Left renal cortex interstitium (tissue), 4 donors: ENCODE data around the gene ZNF2. TPM values are rescaled to one million over a fixed set of nuclear protein-coding genes. Genes with fewer than 3 reads are reported as not detected.
"Not testable (repeated sequence)": the region's sequence is repeated elsewhere in the genome, so short reads cannot be mapped to it uniquely, and the experiment has no call there.

Experiments used
- DNase-seq, 4 donors: peaks; one replicate each; pipeline ENCODE4 v3.0.0-alpha.2; 2013; ENCODE audit warnings: low read depth in 4 of 4, low spot score in 2 of 4, missing footprints in 1 of 4
- polyA plus RNA-seq, 4 donors: library from polyadenylated mRNA; unstranded; fragments of 120-200 nt; gene quantifications; one replicate each; pipeline ENCODE4 v1.2.1, GENCODE V29; 2013; ENCODE audit not compliant: insufficient read length in 4 of 4

The ZNF2 gene
- polyA plus RNA-seq = 1 to 10 TPM; 8.7 to 9.5 (median 9.4) TPM

DNA sequence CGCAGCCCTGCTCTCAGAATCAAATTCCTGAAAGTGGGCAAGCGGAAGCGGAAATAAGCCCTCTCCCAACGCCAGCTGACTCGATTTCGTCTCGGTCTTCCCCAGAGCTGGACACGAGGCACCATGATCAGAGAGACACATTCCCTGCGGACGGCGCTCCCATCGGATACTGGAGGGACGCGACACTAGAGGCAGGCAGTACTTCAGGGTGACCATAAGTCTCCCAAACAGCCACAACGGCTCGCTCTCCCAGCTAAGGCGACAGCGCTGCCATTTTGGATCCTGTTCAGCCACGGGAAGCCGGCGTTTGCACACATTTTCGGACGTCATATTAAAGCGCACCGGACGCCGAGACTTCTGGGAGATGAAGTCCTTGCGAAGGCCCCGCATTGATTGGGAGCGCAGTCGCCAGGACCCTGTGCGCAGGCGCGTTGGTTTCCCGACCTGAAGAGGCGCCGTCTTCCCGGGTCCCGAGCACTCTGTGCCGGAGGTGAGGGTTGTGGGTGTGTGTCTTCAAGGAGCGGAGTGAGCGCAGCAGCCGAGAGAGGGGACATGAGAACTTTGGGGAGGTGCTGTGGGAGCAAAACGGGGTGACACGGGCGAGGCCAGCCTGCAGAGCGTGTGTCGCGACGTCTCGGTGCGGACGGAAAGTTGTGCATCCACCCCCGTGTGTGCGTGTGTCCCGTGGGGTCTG is at the start of gene ZNF2:
Gene ZNF2 (plus strand): TSS at position 439 of the 694 bp plus-strand sequence. CDS start 10,418 bp downstream, outside the sequence.
- DNase-seq = peak; percentile 95 to 99 (median 96)

DNA sequence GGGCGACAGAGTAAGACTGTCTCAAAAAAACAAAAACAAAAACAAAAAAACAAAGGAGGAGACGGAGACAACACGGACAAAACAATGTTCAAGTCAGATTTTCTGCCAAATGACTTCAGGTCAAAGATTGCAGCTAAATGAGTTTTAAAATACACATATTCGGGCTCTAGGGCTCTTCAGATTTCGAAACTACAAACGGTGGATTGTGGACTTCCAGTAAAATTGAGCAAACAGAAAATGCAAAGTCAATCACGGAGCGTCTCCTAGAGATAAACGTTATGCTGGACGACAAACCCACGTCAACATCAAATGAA is 44.6 kb upstream of the ZNF2 start:
- peak; percentile 4 to 23 (median 10) for DNase-seq

DNA sequence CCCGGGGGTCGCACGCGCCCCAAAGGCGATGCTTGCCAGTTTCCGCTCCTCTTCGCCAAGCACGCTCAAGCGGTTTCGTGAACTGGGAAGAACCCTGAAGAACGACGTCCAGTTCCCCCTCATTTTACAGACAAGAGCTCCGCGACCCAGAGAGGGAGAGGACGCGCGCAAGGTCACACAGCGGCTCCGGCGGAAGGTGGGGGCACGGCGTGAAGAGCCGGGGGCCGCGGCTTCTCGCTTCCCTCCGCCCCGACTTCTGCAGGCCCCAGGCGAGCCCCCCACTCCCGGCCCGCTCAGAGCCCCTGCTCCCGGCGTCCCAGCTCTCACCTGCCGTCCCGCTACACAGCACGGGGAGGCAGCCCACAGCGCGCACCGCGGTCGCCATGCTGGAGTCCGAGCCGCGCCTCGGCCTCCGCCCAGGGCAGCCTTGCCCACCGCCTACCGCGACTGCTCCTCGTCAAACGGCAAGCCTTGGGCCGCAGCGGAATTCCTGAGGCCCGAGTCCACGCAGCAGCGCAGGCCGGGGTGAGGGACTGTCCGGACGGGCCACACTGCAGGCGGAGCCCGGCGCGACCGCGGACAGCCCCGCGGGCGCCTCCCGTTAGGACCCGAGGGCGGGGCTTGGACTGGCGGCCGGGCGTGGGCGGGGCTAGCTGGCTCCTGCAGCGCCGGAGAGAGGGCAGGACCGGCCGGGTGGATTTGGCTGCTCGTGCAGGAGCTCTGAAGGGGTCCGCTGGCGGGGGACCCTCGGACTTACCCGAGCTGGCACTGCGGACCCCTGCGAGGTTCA is 44.0 kb upstream of the ZNF2 start, which contains the start of gene MRPS5:
Gene MRPS5 (minus strand): TSS at position 402 of the 790 bp plus-strand sequence. CDS start 17 bp downstream, at position 385.
- DNase-seq = peak; percentile 63 to 75 (median 64)

DNA sequence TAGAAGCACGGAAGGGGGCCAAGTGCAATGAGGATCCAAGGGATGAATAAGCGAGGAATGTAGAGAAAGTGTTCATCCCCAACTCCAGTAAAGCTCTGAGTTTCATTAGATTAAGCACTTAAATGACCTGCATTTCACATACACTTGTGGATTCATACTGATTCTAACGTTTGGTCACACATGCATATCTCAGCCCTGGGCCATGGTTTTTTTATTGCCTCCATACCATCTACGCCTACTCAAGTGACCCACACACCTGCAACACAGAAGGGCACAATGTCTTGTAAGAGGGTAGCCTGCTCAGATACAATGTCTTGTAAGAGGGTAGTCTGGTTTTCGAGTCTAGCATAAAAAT is 43.4 kb upstream of the ZNF2 start:
- DNase-seq = peak in 2 of 4 donors; percentile 7 to 47

DNA sequence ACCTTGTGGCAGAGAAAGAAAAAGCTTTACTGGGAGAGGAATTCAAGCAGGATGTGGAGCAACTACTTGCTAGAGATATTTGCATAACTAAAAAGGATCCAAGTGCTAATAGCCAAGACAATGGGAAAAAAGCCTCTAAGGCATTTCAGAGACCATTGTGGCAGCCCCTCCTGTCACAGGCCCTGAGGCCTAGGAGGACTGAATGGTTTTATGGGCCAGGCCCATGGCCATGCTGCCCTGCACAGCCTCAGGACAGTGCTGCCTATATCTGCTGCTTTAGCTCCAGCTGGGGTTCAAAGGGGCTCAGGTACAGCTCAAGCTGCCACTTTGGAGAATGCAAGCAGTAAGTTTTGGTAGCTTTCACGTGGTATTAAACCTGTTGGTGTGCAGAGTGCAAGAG is 26.9 kb upstream of the ZNF2 start:
- no peak for DNase-seq

DNA sequence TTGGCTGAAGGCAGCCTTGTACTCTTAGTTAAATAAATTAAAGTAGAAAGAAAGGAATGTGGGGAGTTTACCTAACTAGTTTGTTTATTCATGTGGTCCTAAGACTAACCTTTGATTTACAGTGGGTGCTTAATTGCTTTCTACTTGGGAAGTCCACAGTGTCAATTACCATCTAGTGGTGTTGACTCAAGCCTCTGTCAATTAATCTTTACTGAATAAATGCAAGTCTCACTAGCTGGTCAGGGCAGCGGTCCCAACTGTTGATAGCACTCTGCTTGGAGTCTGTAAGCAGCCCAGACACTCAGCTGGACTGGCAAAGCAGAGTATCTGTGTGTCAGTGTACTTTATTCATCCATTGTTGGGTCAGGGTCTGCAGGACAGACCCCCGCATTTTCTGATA is 21.8 kb upstream of the ZNF2 start:
- no peak for DNase-seq

DNA sequence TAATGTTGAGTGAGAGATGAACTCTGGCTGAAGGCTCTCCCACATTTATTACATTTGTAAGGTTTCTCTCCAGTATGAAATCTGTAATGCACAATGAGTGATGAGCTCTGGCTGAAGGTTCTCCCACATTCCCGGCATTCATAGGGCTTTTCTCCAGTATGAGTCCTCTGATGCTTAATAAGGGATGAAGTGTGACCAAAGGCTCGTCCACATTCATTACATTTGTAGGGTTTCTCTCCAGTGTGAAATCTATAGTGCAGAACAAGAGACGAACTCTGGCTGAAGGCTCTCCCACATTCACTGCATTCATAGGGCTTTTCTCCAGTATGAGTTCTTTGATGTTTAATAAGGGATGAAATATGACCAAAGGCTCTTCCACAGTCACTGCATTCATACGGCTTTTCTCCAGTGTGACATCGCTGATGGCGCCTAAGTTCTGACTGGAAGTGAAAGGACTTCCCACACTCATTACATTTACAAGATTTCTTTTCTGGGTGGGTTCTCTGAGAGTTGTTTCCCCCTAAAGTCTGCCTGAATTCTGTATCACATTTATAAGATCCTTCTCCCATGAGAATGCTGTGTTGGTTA is 16.1 kb upstream of the ZNF2 start:
- no peak for DNase-seq

DNA sequence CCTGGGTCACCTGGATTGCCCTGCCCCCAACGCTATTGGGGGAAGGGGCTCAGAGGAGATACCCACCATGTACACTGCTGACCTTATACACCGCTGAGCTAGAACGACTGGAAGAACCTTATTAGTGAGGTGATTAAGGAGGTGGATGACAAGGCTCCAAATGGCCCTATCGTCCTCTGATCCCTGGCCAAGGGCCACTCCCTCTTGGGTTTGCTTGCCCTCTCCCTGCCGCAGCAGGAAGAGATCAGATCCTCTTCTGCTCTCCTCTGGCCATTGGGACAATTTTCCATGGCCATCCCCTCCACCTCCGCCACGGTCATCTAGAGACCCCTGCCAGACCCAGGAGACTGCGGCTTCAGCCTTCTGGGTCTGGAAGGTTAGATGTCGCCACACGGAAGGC is 7.2 kb upstream of the ZNF2 start:
- DNase-seq = no peak

DNA sequence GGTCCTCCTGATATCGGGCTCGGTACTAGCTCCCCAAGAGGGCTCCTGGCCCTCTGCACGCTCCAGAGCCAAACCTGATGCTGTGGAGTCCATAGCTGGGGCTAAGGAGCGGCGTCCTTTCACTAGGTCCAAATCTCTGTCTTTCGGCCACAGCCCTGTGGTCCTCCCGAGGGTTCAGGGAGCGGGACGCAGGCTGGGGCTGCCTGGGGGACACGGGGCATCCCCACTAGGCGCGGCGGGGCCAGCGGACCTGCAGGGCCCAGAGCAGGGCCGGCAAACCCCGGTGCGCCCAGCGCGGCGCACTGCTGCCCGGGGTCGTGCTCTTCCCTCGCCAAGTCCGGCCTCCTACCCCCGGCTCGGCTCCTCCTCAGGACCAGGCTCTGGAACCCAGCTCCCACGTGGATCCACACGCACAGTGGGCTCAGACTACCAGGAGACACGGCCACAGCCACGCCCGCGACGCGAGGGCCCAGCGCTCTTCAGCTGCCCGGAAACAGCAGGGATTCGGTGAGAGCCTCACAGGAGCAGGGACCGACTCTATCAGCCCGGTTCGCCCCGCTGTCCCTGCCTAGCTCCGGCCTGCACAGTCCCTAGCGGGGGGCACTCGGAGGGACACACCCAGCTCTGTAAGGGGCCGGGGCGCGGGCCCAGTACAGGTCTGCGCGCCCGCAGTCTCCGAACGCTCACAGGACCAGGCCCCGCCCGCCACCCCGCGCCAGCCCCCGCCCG is 6.6 kb upstream of the ZNF2 start:
- DNase-seq = peak in 2 of 4 donors; percentile 12 to 37

DNA sequence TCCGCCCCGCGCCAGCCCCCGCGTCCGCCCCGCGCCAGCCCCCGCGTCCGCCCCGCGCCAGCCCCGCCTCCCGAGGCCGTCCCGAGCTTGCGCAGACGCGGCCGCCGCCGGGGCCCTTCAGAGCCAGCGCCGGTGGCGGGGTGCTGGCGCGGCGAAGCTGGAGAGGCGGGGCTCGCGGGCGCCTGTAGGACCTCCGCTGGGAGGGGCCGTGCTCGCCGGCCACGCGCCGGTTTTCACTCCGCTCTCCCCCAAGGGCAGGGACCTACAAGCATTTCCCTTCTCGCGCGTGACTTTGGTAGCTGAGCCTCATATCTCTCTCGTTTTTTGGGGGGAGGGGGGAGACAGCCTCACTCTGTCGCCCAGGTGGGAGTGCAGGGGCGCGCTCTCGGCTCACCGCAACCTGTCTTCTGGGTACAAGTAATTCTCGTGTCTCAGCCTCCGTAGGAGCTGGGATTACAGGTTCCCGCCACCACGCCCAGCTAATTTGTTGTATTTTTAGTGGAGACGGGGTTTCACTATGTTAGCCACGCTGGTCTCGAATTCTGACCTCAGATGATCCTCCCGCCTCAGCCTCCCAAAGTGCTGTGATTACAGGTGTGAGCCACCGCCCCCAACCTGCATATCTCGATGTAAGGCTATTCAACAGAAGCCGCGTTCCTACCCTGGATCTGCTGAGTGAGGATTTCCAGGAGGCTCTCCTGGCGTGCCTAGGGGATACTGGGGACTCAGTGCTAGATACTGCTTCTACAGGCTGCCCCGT is 5.7 kb upstream of the ZNF2 start, which contains the start of gene ZNF514:
Gene ZNF514 (minus strand): TSS at position 159 of the 760 bp plus-strand sequence. CDS start 6,595 bp downstream, outside the sequence.
- DNase-seq = peak in 3 of 4 donors; percentile 42 to 47 (median 46)

DNA sequence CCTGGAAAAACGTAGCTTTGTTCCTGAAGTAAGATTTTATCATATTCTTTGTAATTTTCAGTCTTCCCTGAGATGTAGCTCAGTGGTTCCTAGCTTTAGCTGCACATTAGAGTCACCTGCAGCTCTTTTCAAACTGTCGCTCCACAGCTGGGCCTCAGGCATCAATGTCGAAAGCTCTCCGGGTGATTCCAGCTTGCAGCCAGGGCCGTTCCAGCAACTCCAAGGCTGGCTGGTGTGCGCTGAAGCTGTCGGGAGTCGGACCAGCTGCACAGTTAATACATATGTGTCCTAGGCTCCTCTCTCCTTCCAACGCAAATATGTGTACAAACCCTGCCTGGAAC is 609 bp upstream of the ZNF2 start:
- DNase-seq = no peak

DNA sequence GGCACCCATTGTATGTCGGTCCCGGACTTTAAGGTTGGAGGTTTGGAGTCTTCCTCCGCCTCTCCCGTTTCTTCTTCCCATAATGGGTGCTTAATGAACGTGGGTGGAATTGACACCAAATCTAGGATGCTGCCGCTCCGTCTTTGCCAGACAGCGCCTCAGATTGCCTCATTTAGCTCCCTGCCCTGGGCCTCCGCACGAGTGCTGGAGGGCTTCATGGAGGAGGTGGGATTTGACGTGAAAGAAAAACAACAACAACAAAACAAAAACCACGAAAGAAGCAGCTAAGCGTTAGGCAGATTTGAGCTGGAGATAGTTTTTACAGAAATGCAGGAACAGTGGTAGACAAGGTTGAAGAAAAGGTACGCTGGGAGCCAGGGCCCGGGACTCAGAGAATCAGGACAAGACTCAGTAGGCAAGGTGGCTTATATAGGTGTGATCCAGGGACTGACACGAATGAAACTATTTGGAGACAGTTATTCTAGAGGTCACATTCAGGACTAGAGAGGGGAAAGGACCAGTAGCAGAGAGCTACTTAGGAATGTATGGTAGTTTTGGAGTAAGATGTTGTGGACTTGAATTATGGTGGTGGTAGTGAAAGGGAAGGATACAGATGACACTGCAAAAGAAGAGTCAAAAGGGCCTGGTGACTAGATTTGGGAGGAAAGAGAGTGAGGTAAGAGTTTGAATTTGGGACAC is 605 bp downstream of the ZNF2 start:
- DNase-seq = no peak

DNA sequence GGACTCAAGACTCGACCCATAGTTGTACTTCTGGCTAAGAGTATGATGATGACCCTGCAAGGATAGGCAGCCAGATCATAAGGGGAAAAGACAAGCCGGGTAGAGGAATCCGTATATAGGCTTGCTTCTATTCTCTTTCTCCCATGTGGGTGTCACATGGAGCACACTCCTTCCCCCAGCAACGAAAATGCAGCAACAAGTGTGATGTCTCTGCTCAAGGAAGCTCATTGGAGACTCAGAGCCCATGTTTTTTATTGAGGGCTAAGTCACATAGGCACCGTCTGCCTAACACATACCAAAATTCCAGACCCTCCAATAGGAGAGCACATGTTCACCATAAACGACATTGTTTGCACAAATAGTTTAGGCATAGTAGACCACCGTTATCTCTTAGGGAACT is 6.3 kb downstream of the ZNF2 start:
- no peak for DNase-seq

DNA sequence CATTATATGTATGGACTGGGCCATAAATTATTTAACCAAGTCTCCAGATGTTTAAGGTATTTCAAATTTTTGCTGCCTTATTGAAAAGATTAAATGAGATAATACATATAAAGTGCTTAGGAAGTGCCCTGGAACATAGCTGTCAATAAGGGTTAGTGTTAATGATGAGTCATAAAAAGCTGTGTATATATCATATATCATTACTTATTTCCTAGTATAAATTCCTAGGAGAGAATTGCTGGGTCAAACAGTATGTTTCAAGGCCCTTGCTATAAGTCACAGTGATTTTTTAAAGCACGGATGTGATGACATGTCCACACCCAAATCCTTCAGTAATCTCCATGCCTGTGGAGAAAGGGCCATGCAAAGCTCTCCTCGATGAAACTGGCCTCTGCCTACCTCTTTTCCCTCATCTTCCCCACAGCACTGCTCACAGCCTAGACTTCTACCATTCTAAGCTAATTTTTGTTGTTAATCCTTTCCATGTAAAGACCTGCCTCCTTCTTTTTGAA is 8.5 kb downstream of the ZNF2 start:
- DNase-seq = no peak

DNA sequence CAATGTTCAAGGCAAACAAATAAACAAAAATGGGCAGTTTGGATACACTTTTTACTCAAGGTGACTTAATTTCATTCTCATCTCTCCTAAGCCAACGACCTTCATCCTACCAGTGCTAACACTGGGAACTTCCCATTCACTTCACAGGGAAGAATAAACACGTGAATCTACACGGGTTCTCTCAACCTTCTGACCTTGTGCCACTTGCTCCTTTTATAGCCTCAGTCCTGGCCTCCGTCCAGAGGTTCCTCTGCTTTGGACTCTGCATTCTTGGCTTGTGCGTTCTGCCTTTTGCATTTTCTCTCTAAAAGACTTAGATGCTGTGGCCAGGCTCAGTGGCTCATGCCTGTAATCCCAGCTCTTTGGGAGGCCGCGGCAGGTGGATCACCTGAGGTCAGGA is 13.8 kb downstream of the ZNF2 start:
- no peak for DNase-seq

DNA sequence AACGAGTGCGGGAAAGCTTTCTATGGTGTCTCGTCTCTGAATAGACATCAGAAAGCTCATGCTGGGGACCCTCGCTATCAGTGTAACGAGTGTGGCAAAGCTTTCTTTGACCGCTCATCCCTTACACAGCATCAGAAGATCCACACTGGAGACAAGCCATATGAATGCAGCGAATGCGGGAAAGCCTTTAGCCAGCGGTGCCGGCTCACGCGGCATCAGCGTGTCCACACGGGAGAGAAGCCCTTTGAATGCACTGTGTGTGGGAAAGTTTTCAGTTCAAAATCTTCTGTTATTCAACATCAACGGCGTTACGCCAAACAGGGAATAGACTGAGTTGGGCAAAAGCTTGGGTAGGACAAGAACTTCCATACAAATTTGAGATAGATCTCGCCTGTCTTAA is 16.2 kb downstream of the ZNF2 start:
- no peak for DNase-seq

DNA sequence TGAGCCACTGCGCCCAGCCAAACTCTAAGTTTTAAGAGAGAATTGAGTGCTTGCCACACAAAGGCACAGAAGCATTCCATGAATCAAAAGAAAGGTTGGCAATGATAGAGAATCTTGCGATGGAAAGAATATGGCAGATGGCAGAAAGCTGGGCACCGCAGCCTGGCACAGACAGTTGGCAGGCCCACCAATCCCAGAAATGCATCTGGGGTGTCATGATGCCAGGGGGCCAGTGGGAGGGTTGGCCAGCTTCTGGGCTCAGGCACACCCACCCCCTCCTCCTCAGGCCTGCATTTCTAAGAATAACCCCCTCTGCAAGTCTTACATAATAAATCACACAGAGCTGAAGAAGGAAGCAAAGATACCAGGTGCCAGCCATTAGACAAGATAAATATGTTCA is 19.6 kb downstream of the ZNF2 start:
- DNase-seq = no peak

DNA sequence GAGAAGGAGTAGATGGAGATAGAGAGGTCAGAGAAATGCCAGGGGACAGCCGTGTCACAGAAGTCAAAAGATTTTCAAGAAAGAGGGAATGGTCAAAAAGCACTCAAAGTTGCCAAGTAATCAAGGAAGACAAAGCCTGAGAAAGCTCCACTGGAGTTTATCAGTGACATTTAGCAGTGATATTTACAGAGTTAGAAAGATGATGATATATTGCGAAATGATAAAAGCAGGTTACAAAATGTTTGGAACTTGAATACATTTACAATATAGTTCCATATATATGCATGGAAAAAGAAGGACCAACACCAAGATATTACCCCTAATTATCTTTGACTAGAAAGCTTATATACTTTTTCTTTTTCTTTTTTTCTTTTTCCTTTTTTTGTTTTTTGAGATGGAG is 20.4 kb downstream of the ZNF2 start:
- no peak for DNase-seq

DNA sequence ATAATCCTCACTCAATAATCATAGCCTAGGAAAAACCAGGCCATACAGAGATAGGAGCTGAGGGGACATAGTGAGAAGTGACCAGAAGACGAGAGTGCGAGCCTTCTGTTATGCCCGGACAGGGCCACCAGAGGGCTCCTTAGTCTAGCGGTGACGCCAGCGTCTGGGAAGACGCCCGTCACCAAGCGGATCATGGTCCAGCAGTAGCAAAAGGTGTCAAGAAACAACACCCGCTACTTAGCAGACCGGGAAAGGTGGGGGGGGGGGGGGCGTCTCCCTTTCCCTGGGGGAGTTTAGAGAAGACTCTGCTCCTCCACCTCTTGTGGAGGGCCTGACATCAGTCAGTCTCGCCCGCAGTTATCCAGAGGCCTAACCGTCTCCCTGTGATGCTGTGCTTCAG is 27.3 kb downstream of the ZNF2 start:
- not testable (repeated sequence) for DNase-seq
